Measurements from ENCODE around the gene SERPINA12. TPM values are rescaled to one million over a fixed set of nuclear protein-coding genes. Genes with fewer than 3 reads are reported as not detected.
A peak's percentile ranks its signal among the peaks of the same experiment; 100 is the strongest.

SERPINA12 gene
- polyA plus RNA-seq, 1 donor from 2014 or later: not detected

DNA sequence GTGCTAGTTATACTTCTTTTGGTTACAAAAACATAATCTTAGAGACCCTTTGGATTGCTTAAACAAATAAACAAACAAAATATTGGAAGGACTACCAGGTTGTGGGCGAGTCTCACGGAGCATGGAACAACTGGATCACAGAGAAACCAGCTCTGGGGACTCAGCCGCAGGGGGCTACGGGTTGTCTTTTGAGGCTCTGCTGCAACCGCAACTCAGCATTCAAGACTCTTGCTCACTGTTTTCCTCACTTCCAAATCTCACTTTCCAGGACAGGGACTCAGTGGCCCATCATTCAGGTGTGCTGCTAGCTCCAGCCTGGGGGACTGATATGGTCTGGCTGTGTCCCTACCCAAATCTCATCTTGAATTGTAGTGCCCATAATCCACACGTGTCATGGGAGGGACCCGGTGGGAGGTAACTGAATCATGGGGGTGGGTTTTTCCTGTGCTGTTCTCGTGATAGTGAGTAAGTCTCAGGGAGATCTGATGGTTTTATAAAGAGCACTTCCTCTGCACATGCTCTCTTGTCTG is 37.9 kb upstream of the SERPINA12 start:
- Histone ChIP-seq H4K20me1 (ENCODE audit: insufficient read depth) (no peaks in the 10 kb centered on the region), H3K9me2 (ENCODE audit: insufficient read depth, low read length) (no peaks in the 10 kb centered on the region), H3K79me2 (replicated peaks; ENCODE audit: insufficient read depth, low read length) (no peaks in the 10 kb centered on the region), H3K36me3 (ENCODE audit: insufficient read depth, low read length) (no peaks in the 10 kb centered on the region), H3K27me3 (ENCODE audit: insufficient read depth, low read depth, low read length) (no peaks in the 10 kb centered on the region), H3K9me3 (ENCODE audit: low read length) (no peaks in the 10 kb centered on the region), H3K4me3 (ENCODE audit: low read length) (no peak overlapping the region), H3K4me2 (ENCODE audit: low read length) (no peak overlapping the region), H2AFZ (ENCODE audit: low read depth, low read length) (no peak overlapping the region), H3F3A (ENCODE audit: insufficient read depth, low read length, poor library complexity, severe bottlenecking) (no peaks in the 10 kb centered on the region), H3K9ac (ENCODE audit: low read length) (no peak overlapping the region), H3K27ac (ENCODE audit: low read length) (no peak overlapping the region)
- TF ChIP-seq, protein P1, sequence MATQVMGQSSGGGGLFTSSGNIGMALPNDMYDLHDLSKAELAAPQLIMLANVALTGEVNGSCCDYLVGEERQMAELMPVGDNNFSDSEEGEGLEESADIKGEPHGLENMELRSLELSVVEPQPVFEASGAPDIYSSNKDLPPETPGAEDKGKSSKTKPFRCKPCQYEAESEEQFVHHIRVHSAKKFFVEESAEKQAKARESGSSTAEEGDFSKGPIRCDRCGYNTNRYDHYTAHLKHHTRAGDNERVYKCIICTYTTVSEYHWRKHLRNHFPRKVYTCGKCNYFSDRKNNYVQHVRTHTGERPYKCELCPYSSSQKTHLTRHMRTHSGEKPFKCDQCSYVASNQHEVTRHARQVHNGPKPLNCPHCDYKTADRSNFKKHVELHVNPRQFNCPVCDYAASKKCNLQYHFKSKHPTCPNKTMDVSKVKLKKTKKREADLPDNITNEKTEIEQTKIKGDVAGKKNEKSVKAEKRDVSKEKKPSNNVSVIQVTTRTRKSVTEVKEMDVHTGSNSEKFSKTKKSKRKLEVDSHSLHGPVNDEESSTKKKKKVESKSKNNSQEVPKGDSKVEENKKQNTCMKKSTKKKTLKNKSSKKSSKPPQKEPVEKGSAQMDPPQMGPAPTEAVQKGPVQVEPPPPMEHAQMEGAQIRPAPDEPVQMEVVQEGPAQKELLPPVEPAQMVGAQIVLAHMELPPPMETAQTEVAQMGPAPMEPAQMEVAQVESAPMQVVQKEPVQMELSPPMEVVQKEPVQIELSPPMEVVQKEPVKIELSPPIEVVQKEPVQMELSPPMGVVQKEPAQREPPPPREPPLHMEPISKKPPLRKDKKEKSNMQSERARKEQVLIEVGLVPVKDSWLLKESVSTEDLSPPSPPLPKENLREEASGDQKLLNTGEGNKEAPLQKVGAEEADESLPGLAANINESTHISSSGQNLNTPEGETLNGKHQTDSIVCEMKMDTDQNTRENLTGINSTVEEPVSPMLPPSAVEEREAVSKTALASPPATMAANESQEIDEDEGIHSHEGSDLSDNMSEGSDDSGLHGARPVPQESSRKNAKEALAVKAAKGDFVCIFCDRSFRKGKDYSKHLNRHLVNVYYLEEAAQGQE (IDR thresholded peaks at IDR 0.05; ENCODE audit: borderline replicate concordance): no peak
- TF ChIP-seq EP300 (conservative IDR thresholded peaks at IDR 0.05; ENCODE audit: poor library complexity, severe bottlenecking) (no peak), SMC3 (conservative IDR thresholded peaks at IDR 0.05; ENCODE audit: poor library complexity) (no peak), POLR2AphosphoS5 (IDR thresholded peaks at IDR 0.05) (no peak), RAD21 (conservative IDR thresholded peaks at IDR 0.05) (no peak), EZH2 (IDR thresholded peaks at IDR 0.05; ENCODE audit: borderline replicate concordance, insufficient read depth, low read length, poor library complexity, severe bottlenecking) (no peak), MXI1 (conservative IDR thresholded peaks at IDR 0.05; ENCODE audit: poor library complexity, severe bottlenecking) (no peak), TAF1 (IDR thresholded peaks at IDR 0.05; ENCODE audit: low read depth) (no peak)
- TF ChIP-seq, protein P2, sequence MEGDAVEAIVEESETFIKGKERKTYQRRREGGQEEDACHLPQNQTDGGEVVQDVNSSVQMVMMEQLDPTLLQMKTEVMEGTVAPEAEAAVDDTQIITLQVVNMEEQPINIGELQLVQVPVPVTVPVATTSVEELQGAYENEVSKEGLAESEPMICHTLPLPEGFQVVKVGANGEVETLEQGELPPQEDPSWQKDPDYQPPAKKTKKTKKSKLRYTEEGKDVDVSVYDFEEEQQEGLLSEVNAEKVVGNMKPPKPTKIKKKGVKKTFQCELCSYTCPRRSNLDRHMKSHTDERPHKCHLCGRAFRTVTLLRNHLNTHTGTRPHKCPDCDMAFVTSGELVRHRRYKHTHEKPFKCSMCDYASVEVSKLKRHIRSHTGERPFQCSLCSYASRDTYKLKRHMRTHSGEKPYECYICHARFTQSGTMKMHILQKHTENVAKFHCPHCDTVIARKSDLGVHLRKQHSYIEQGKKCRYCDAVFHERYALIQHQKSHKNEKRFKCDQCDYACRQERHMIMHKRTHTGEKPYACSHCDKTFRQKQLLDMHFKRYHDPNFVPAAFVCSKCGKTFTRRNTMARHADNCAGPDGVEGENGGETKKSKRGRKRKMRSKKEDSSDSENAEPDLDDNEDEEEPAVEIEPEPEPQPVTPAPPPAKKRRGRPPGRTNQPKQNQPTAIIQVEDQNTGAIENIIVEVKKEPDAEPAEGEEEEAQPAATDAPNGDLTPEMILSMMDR (IDR thresholded peaks at IDR 0.05; ENCODE audit: poor library complexity, severe bottlenecking): no peak

DNA sequence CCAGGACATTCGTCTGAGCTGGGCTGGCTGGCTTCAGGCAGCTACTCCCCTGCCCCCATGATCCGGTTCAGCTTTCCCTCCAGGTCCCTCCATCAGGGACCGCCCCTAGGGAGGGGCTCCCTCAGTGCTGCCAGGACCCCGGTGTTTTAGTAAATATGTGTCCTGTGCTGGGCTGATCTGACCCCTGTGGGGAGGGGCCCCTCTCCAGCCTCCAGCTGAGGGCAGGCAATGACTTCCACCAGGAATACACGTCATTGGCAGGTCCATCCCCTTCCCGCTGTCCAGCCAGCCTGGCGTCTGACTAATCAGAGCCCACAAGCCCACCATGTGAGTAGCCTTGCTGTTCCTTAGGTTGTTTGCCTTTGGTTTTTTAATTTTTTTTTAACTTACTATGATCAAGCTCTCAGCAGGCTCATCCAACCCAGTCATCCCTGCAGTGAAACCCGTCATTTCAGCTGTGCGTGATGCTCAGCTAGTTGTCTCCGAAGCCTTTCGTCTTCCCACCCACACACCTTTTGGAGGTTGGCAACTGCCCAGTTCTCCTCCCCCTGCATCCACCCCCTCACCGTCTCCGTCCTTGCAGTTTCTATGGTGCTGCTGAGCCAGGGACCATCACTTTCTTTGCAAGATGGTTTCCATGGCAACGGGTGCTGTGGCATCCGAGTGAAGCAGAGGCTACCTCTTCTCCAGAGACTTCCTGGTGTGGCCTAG is 36.0 kb upstream of the SERPINA12 start:
- H3K9me3 ChIP-seq (ENCODE audit: low read length): no peaks in the 10 kb centered on the region
- no peaks in the 10 kb centered on the region for H3K79me2 ChIP-seq (replicated peaks; ENCODE audit: insufficient read depth, low read length)
- no peaks in the 10 kb centered on the region for H4K20me1 ChIP-seq (ENCODE audit: insufficient read depth)
- no peaks in the 10 kb centered on the region for H3K36me3 ChIP-seq (ENCODE audit: insufficient read depth, low read length)
- H3K4me3 ChIP-seq (ENCODE audit: low read length): peak overlapping the region; percentile 20
- H3F3A ChIP-seq (ENCODE audit: insufficient read depth, low read length, poor library complexity, severe bottlenecking): no peaks in the 10 kb centered on the region
- no peaks in the 10 kb centered on the region for H3K27me3 ChIP-seq (ENCODE audit: insufficient read depth, low read depth, low read length)
- H3K9ac ChIP-seq (ENCODE audit: low read length): no peak overlapping the region
- no peaks in the 10 kb centered on the region for H3K9me2 ChIP-seq (ENCODE audit: insufficient read depth, low read length)
- H3K27ac ChIP-seq (ENCODE audit: low read length): no peak overlapping the region
- no peak for TF ChIP-seq RAD21 (conservative IDR thresholded peaks at IDR 0.05)
- TF ChIP-seq SMC3 (conservative IDR thresholded peaks at IDR 0.05; ENCODE audit: poor library complexity): no peak
- TF ChIP-seq TAF1 (IDR thresholded peaks at IDR 0.05; ENCODE audit: low read depth): no peak
- TF ChIP-seq, protein P2 (IDR thresholded peaks at IDR 0.05; ENCODE audit: poor library complexity, severe bottlenecking): no peak
- no peak for TF ChIP-seq MXI1 (conservative IDR thresholded peaks at IDR 0.05; ENCODE audit: poor library complexity, severe bottlenecking)
- H3K4me2 ChIP-seq (ENCODE audit: low read length): no peak overlapping the region
- no peak overlapping the region for H2AFZ ChIP-seq (ENCODE audit: low read depth, low read length)

Data from neural cell (in vitro differentiated cells).